T-helper 2 cell (primary cell): ENCODE data around the gene IRF4.

Experiments
- DNase-seq, 5 experiments: peaks; one replicate each; pipeline versions ENCODE4 v3.0.0 to v3.0.0-alpha.2; 2012 to 2022

Gene IRF4

GRCh38 chr6:445571-446417, 54.2 kb downstream of the IRF4 start:
- no peak for DNase-seq

DNA sequence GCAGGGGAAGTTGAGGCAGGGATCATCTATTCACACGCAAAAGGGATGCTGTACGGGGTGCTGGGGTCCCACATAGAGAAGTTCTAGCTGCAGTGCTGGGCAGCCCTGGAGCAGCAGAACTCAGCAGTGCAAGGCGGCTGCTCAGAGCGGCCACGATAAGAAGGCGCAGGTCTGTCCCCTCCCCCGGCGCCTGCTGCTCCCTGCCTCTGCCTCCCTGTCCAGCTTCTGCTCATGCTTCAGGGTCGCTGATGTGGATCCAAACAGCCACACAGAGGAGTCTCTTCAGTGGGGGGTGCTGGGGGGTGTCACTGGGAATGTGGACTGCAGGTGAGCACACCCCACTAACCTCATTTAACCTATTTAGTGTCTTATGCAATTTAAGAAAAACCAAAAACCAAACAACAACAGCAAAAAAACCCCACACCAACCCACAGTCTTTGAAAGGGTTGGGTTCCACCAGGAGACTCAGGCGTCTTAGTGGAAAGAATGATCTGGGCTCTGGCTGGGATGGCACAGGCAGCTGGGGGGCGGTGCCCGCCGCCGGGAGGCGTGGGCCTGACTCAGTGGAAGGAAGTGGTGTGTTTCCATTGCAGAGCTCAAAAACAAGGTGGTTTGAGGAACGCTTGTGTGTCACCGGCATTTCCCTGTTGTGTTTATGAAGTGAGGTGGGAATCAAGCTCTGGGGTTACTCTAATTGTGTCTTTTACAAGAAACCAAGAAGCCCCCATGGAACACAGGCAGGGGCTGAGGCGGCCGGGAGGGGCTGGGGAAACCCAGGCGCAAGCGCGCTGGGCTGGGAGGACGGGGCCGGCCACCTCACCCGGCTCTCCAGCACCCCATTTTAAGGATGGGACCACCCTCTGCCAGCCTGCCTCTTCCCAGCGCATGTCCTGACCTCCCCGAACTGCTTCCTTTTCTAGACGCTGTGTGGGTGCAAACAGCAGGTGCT, 55.1 kb downstream of the IRF4 start:
- DNase-seq: peak; percentile 28 to 92 (median 62)

DNA sequence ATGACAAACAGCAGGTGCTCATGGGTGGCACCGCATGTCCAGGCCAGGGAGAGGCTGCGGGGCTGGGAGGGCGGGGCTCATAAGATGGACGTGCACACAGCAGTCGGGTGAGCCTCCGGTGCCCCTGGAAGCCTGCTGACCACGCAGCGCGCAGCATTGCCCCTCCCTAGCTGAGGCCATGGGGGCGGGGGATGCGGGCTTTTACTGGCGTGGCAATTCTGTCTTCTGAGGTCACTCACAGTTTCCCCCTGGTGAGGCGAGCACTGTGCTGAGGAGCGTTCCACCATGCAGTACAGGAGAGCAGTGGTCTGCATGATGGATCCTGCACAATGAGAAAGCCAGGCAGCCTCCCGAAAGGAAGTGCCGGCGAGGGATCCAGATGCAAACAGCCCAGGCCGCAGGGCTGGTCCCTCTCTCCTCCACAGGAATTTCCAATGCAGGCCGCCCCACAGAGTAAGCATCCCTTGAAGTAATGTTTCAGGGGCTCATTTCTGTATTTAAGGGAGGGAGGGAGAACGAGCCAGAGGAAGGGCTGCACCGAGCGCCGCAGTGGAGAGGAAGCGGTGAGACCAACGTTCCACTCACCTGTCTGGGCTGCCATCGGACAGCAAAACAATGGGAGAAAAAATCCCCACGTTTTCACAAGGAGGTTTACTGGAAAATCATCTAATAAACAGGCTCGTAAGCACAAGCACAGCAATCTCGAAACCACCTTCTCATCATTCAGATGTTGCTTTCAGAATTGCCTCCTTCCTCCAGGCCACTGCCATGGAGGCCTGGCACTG, 56.0 kb downstream of the IRF4 start:
- DNase-seq: peak in 2 of 5 experiments; percentile 28 to 61

GRCh38 chr6:448296-449056, 56.9 kb downstream of the IRF4 start:
- DNase-seq: no peak

DNA sequence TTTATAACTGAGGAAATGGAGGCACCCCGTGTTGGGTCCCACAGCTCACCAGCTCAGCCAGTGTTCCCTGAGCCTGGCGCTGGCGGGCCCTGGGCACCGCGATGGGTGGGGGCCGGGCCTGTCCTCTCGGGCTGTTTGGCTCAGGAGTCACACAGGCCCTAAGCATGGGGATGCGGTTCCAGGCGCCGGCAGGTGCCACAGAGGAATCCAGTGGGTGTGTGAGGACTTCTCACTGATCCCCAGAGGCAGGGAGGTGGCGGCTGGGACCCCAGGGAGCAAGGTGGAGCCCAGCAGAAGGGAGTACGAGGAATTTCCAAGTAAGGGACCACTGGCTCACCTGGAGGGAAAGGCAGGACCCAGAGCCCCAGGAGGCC, 57.5 kb downstream of the IRF4 start:
- DNase-seq: no peak

DNA sequence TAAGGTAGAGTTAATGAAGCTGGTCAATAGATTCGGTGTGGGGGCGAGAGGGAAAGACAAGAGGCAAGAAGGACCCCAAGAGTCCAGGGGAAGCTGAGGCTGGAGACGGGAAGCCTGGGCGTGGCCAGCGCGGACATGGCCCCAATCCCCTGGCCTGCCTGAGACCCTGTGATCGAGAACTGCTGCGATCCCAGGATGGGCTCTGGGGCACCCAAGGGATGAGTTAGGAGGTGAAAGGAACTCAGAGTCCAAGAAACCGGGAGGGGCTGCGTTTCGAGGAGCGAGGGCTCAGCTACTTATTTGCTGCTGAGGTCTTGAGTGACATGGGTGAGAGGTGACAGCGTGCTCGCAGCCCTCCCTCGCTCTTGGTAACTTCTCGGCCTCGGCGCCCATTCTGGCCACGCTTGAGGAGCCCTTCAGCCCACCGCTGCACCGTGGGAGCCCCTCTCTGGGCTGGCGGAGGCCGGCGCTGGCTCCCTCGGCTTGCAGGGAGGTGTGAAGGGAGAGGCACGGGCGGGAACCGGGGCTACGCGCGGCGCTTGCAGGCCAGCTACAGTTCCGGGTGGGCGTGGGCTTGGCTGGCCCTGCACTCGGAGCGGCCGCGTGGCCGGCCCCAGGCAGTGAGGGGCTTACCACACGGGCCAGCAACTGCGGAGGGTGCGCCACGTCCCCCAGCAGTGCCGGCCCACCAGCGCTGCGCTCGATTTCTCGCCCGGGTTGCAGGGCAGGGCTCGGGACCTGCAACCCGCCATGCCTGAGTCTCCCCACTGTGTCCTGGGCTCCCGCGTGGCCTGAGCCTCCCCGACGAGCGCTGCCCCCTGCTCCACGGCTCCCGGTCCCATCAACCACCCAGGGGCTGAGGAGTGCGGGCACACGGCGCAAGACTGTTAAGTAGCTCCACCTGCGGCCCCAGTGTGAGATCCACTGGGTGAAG, 58.2 kb downstream of the IRF4 start:
- no peak for DNase-seq

DNA sequence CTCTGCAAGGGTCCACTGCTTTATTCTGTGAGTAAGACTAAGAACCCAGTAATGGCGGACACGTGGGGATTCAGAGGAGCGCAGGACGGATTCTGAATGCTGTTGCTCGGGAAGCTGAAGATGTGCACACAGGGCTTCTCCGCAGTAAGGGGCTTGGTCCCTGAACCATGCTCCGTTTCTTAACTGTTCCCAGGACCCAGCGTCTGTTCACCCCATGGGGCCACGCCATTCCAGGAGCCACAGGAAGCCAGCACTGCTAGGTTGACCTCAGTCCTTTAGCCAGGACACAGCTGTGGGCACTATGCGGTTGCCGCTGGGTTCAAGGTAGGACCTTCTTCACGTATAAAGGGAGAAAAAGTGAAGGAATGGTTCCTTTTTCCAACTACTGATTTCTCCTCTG, 59.8 kb downstream of the IRF4 start:
- DNase-seq: no peak

GRCh38 chr6:451847-452246, 60.3 kb downstream of the IRF4 start:
- DNase-seq: no peak

DNA sequence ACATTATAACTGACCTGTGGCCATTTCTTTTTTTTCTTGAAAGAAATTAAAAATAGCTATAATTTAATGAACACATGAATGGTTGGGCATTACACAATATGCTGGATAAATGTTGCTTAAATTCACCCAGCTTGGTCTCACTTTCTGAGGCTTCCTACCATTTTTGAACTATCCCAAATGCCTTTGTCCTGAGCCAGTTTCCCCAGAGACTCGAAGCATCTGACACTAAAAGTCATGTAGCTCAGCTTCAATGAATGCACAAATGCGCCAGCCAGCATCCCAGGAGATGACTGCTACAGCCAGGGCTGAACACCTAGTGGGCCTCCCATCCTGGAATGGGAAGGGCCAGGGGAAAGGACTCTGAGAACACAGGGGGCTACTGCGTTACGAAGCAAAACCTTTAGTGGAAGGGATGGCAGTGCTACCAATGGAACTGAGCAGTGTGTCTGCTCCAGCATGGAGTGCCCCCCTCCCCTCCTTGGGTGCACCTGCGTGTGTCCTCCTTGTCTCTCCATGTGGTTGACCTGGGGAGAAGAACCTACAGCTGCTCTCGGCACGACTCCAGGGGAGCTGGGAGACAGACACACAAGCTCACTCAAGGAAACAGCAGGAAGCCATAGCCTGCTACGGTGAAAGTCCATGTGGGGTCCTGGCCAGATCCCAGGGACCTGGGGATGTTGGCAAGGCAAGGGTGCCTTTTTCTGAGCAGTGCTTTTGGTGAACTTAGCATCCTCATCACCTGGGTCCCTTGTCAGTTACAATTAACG, 60.9 kb downstream of the IRF4 start:
- DNase-seq: no peak

GRCh38 chr6:453152-453551, 61.6 kb downstream of the IRF4 start:
- DNase-seq: no peak

- no peak for DNase-seq
These were observed 62.8 kb downstream of the IRF4 start for GRCh38 chr6:454148-454991.

- no peak for DNase-seq
These were observed 63.5 kb downstream of the IRF4 start for GRCh38 chr6:455006-455585.

DNA sequence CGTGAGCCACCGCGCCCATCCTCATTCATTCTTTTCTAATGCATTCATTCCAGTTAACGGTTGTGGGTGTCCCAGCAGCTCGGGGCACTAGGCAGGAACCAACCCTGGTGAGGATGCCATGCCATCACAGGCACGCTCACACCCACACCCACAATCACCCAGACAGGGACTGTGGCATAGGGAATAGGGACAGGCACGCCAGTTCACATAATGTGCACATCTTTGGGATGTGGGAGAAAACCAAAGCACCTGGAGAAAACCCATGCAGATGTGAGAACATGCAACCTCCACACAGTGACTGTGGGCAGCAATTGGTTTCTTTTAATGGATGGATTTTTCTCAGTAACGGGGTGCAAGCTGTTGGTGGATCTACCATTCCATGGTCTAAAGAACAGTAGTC, 64.3 kb downstream of the IRF4 start:
- DNase-seq: no peak

DNA sequence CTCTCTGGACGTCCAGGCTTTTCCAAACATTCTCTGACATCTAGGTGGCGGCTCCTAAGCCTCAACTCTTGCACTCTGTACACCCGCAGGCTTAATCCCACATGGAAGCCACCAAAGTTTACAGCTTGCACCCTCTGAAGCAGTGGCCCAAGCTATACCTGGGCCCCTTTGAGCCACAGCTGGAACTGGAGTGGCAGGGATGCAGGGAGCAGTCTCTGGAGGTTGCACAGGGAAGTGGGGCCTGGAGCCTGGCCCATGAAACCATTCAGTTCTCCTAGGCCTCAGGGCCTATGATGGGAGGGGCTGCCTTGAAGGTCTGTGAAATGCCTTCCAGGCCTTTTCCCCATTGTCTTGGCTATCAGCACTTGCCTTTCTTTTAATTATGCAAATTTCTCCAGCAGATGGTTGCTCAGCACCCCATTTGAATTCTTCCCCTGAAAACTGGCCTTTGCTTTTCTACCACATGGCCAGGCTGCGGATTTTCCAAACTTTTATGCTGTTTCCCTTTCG, 64.9 kb downstream of the IRF4 start:
- DNase-seq: no peak

GRCh38 chr6:456887-457286, 65.3 kb downstream of the IRF4 start:
- DNase-seq: no peak
